ENCODE results near the gene HNRNPC.
"Not testable (repeated sequence)": the region's sequence is repeated elsewhere in the genome, so short reads cannot be mapped to it uniquely, and the experiment has no call there.

The HNRNPC gene

GRCh38 chr14:21191261-21191808, 77.9 kb downstream of the HNRNPC start:
- DNase-seq, result no peak

GRCh38 chr14:21185491-21185890, 83.8 kb downstream of the HNRNPC start:
- peak; percentile 65 to 85 for DNase-seq

- DNase-seq, result no peak
These were observed 85.0 kb downstream of the HNRNPC start for GRCh38 chr14:21184254-21184653.

- no peak for DNase-seq
These were observed 87.1 kb downstream of the HNRNPC start for GRCh38 chr14:21182166-21182565.

- no peak for DNase-seq
These were observed 98.1 kb downstream of the HNRNPC start for GRCh38 chr14:21171128-21171527.

GRCh38 chr14:21169573-21169972, 99.7 kb downstream of the HNRNPC start:
- DNase-seq, result no peak

GRCh38 chr14:21168055-21168454, 101.2 kb downstream of the HNRNPC start:
- no peak for DNase-seq

GRCh38 chr14:21165670-21166069, 103.6 kb downstream of the HNRNPC start:
- DNase-seq, result not testable (repeated sequence)

- not testable (repeated sequence) for DNase-seq
These were observed 104.1 kb downstream of the HNRNPC start for GRCh38 chr14:21165002-21165605.

GRCh38 chr14:21163871-21164291, 105.4 kb downstream of the HNRNPC start:
- DNase-seq, result no peak

GRCh38 chr14:21162081-21162480, 107.2 kb downstream of the HNRNPC start:
- DNase-seq, result no peak

GRCh38 chr14:21160061-21160610, 109.1 kb downstream of the HNRNPC start:
- no peak for DNase-seq

All from Kasumi-1 (cell line).